Kidney (tissue), 14 donors: ENCODE data around the gene SPATS2L. TPM values are rescaled to one million over a fixed set of nuclear protein-coding genes. Genes with fewer than 3 reads are reported as not detected.

Experiments used
- DNase-seq, 5 donors: peaks; one replicate each; pipeline ENCODE4 v3.0.0-alpha.2; 2013 to 2020
- FAIRE-seq: peaks from 2 replicates; lab custom pipeline; 2012; peaks lifted over from hg19 to GRCh38; lab: Jason Lieb, UNC
- H3K27ac ChIP-seq, 2 donors: one replicate each; pipeline ENCODE4 v1.7.0; 2013; ENCODE audit warnings: low read depth in 2 of 2, low read length in 2 of 2, inconsistent platforms in 1 of 2
- H3K27me3 ChIP-seq: one replicate; pipeline ENCODE4 v1.7.1; 2013; ENCODE audit warnings: low read length, inconsistent platforms; ENCODE audit not compliant: control insufficient read depth, insufficient read depth
- H3K36me3 ChIP-seq, 3 donors: one replicate each; pipeline versions ENCODE4 v1.7.0 to v1.7.1; 2013; ENCODE audit warnings: low read length in 3 of 3, control low read depth in 1 of 3, inconsistent platforms in 1 of 3; ENCODE audit not compliant: insufficient read depth in 3 of 3, control insufficient read depth in 2 of 3
- H3K4me1 ChIP-seq, 3 donors: one replicate each; pipeline versions ENCODE4 v1.7.0 to v1.7.1; 2013; ENCODE audit warnings: low read length in 3 of 3, inconsistent platforms in 1 of 3, low read depth in 1 of 3; ENCODE audit not compliant: control insufficient read depth in 2 of 3, insufficient read depth in 2 of 3
- H3K4me3 ChIP-seq, 3 donors: one replicate each; pipeline versions ENCODE4 v1.7.0 to v1.8.1; 2013; ENCODE audit warnings: low read length in 3 of 3, control low read depth in 1 of 3, inconsistent platforms in 1 of 3
- H3K9ac ChIP-seq, 3 donors: one replicate each; pipeline versions ENCODE4 v1.7.0 to v1.7.1; 2013; ENCODE audit warnings: low read length in 3 of 3, control low read depth in 1 of 3, inconsistent platforms in 1 of 3
- H3K9me3 ChIP-seq, 3 donors: one replicate each; pipeline versions ENCODE4 v1.7.0 to v1.7.1; 2013; ENCODE audit warnings: low read length in 3 of 3, control low read depth in 1 of 3, inconsistent platforms in 1 of 3; ENCODE audit not compliant: control insufficient read depth in 2 of 3, insufficient read depth in 1 of 3
- intact Hi-C: fragments of 100-400 bp; cut with DNase I; formaldehyde crosslinking; loops from one replicate; pipeline ENCODE4 v1.11.1; 2022
- polyA plus RNA-seq: library from polyadenylated mRNA; stranded (reverse); fragments of 350-450 nt; fragmentation: Illumina TruSeq; extraction: RNeasy Lipid Tissue Mini Kit (QIAGEN cat#74804); gene quantifications from one replicate; pipeline ENCODE4 v1.2.3, GENCODE V29; 2014; ENCODE audit warnings: low read depth, low replicate concordance; ENCODE audit not compliant: insufficient read depth
- total RNA-seq: library from RNA; stranded (reverse); fragmentation: NEBNext Ultra II Directional; extraction: Animal tissue kit (Norgen Biotek cat#: 25700); gene quantifications from one replicate; pipeline ENCODE4 v1.2.1, GENCODE V29; 2021
- TF ChIP-seq, protein P1 (sequence below): IDR thresholded peaks from 3 replicates; pipeline ENCODE4 v1.5.1; 2012; ENCODE audit warnings: mild to moderate bottlenecking, moderate library complexity, borderline replicate concordance; ENCODE audit not compliant: insufficient read depth; ENCODE audit errors: extremely low read depth
- donor health status: control.
- donor health status: control.
- donor health status: control.
- donor health status: control.
- donor health status: control.
- donor health status: DM: yes; HTN: yes; CAD: no.
- donor health status: Normal renal cell carcinoma (clear cell type).

The SPATS2L gene
- total and polyA plus RNA-seq, 2 donors from 2014 or later: 86.1 to 166 TPM

DNA sequence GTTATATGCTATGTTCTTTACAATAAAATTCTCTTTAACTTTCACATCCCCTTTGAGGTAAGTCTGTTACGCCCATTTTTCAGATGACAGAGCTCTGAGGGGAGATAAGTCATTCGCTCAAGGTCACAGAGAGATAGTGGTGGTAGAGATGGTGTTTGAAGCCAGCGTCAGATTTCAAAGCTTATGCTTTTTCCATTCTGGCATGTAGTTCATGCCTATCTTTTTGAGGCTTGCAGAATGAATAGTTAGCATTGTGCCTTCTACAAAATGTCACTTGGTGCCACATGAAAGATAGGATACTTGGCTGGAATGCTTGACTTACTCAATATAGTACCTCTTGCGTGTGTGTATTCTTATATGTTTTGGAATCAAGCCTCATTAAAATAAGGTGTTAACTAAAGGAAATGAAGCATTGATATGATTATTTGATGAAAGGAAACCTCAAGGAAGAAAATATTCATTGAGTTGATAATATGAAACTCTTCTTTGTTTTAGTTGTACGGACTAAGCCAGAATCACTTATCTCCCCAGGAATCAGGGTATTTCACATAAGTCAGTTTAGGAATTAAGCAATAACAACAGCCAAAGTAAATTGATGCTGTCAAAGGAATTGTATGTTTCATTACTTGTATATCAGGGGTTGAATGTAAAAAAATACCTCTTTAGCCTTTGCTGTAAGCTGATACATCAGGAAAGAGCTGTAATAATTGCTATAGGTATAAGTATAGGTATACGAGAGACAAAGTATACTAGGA is 15.5 kb downstream of the SPATS2L start:
- Histone ChIP-seq H3K4me1 (peaks cover 0 to 23% (median 7%) of the 10 kb centered on the region in 3 donors), H3K9me3 (no peaks in the 10 kb centered on the region), H3K4me3 (no peak overlapping the region), H3K27me3 (no peaks in the 10 kb centered on the region), H3K27ac (no peak overlapping the region), H3K9ac (no peak overlapping the region), H3K36me3 (no peaks in the 10 kb centered on the region)
- DNase-seq (no peak), FAIRE-seq (no peak)
- intact Hi-C loops: no loop called here
- TF ChIP-seq, protein P1, sequence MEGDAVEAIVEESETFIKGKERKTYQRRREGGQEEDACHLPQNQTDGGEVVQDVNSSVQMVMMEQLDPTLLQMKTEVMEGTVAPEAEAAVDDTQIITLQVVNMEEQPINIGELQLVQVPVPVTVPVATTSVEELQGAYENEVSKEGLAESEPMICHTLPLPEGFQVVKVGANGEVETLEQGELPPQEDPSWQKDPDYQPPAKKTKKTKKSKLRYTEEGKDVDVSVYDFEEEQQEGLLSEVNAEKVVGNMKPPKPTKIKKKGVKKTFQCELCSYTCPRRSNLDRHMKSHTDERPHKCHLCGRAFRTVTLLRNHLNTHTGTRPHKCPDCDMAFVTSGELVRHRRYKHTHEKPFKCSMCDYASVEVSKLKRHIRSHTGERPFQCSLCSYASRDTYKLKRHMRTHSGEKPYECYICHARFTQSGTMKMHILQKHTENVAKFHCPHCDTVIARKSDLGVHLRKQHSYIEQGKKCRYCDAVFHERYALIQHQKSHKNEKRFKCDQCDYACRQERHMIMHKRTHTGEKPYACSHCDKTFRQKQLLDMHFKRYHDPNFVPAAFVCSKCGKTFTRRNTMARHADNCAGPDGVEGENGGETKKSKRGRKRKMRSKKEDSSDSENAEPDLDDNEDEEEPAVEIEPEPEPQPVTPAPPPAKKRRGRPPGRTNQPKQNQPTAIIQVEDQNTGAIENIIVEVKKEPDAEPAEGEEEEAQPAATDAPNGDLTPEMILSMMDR: no peak

DNA sequence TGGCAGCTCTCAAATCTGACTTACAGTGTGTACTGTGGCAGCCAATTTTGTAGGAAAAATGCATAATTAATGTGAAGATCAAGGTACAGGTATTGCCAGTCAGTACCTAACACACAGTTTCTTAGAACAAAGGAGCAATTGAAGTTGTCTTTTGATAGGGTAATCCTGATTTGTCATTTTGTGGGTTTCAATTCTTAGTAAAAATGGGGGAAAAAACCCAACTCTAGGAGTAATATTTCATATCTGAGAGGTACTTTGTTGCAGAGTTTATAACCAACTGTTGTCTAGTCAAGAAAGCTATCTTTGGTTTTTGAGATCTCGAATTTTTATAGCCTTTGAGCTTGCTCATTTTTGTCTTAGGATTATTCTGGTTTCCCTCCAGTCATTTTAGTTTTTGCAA is 16.1 kb downstream of the SPATS2L start:
- DNase-seq (no peak), FAIRE-seq (peak; percentile 3)
- intact Hi-C loops: no loop called here
- Histone ChIP-seq H3K27me3 (no peaks in the 10 kb centered on the region), H3K9ac (no peak overlapping the region), H3K36me3 (no peaks in the 10 kb centered on the region), H3K4me1 (peaks cover 0 to 23% (median 7%) of the 10 kb centered on the region in 3 donors), H3K4me3 (no peak overlapping the region), H3K9me3 (no peaks in the 10 kb centered on the region), H3K27ac (peak overlapping the region in 1 of 2 donors; percentile 15)
- TF ChIP-seq, protein P1: no peak

DNA sequence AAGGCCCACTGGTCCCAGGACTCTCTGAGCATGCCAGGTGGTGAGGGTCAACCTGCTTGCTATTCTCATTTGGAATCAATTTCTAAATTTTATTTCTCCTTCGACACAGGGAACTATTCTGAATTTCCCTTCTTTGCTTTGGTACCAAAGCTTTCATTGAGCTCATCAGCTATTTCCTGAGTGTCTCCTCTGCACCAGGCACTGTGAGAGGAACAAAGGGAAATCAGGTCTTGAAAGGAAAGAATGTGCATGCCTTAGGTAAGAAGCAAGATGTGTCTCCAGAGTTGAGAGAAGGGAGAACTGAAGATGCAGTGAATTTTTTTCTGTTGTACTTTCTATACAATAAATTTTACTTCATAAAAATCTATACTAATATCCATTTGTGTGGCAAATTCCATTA is 17.9 kb downstream of the SPATS2L start:
- H3K36me3 ChIP-seq: no peaks in the 10 kb centered on the region
- intact Hi-C loops: no loop called here
- no peak overlapping the region for H3K4me3 ChIP-seq
- H3K27ac ChIP-seq: no peak overlapping the region
- TF ChIP-seq, protein P1: no peak
- H3K27me3 ChIP-seq: no peaks in the 10 kb centered on the region
- no peak overlapping the region for H3K9ac ChIP-seq
- no peak for FAIRE-seq
- peaks cover 0 to 17% (median 9%) of the 10 kb centered on the region in 3 donors for H3K4me1 ChIP-seq
- H3K9me3 ChIP-seq: no peaks in the 10 kb centered on the region
- no peak for DNase-seq
